Measurements from ENCODE around the gene TROAP. TPM values are rescaled to one million over a fixed set of nuclear protein-coding genes. Genes with fewer than 3 reads are reported as not detected.
A peak's percentile ranks its signal among the peaks of the same experiment; 100 is the strongest.

TROAP gene
- total and polyA plus RNA-seq, 2 donors from 2014 or later, result 1.0 to 1.5 TPM

DNA sequence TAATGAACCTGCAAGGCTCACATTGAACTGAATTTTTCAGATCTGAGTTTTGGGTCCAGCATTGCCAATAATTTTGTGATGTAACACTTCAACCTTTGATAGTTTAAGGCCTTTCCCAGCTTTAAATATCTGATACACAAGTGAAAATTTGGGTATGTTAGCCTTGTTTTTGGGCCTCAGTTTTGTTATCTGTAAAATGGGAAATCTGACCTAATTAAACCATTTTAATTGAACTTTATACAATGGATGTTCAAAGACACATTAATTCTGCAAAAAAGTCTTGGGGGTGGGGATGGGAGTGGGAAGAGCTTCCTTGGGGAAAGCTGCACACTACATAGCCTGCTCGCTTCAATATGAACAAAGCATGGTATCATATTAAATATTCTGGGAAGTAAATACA, 39.0 kb downstream of the TROAP start:
- H3K4me3 ChIP-seq (ENCODE audit: low read length in 3 of 3), result no peak overlapping the region
- no peak overlapping the region for H3K27ac ChIP-seq (ENCODE audit: low read depth in 2 of 2, low read length in 2 of 2)
- H3K27me3 ChIP-seq (ENCODE audit: control insufficient read depth, insufficient read depth, low read length), result no peaks in the 10 kb centered on the region
- TF ChIP-seq, protein P1, sequence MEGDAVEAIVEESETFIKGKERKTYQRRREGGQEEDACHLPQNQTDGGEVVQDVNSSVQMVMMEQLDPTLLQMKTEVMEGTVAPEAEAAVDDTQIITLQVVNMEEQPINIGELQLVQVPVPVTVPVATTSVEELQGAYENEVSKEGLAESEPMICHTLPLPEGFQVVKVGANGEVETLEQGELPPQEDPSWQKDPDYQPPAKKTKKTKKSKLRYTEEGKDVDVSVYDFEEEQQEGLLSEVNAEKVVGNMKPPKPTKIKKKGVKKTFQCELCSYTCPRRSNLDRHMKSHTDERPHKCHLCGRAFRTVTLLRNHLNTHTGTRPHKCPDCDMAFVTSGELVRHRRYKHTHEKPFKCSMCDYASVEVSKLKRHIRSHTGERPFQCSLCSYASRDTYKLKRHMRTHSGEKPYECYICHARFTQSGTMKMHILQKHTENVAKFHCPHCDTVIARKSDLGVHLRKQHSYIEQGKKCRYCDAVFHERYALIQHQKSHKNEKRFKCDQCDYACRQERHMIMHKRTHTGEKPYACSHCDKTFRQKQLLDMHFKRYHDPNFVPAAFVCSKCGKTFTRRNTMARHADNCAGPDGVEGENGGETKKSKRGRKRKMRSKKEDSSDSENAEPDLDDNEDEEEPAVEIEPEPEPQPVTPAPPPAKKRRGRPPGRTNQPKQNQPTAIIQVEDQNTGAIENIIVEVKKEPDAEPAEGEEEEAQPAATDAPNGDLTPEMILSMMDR (IDR thresholded peaks at IDR 0.05; ENCODE audit: borderline replicate concordance, extremely low read depth, insufficient read depth), result no peak
- H3K36me3 ChIP-seq (ENCODE audit: control insufficient read depth in 2 of 3, insufficient read depth in 3 of 3, low read length in 3 of 3), result no peaks in the 10 kb centered on the region
- H3K9me3 ChIP-seq (ENCODE audit: control insufficient read depth in 2 of 3, insufficient read depth in 1 of 3, low read length in 3 of 3), result no peaks in the 10 kb centered on the region
- DNase-seq, result no peak
- FAIRE-seq, result no peak
- intact Hi-C loops (cut with DNase I), result no loop called here
- no peak overlapping the region for H3K9ac ChIP-seq (ENCODE audit: low read length in 3 of 3)
- no peaks in the 10 kb centered on the region for H3K4me1 ChIP-seq (ENCODE audit: control insufficient read depth in 2 of 3, insufficient read depth in 2 of 3, low read depth in 1 of 3, low read length in 3 of 3)

DNA sequence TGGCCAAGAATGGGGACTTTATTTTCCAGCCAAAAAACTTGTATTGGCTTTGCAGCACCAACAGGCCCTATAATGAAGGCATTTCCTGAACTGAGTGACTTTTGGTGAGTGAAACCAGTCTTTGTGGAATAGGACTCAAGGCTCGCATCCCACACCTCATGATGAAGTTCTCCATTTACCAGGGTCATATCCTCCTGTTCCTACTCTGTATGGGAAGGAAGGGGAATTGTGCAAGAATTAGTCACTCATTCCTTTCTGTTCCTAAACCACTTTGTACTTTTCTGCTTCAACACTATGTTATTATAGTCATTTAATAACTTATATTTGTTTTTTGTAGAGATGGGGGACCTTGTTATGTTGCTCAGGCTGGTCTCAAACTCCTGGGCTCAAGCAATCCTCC, 41.9 kb downstream of the TROAP start:
- intact Hi-C loops (cut with DNase I), result no loop called here

DNA sequence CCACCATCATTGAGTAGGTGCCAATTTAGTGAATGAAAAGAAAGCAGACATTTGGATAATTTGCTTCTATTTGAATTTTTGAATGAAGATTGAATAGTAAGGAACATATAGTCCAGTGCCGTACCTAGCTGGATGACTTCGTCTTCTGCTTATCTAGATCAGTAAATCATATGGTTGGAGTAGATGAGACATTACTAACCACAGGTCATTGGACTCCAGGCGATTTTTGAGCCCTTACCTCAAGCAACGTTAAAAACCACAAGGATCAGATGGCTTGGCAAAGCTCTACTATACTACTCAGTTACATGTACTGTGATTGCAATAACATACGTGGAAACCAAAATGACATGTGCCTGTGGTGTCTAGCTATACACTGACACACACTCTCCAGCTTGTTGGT, 42.5 kb downstream of the TROAP start:
- Histone ChIP-seq H3K9ac (ENCODE audit: low read length in 3 of 3) (no peak overlapping the region), H3K4me3 (ENCODE audit: low read length in 3 of 3) (no peak overlapping the region), H3K9me3 (ENCODE audit: control insufficient read depth in 2 of 3, insufficient read depth in 1 of 3, low read length in 3 of 3) (no peaks in the 10 kb centered on the region), H3K27me3 (ENCODE audit: control insufficient read depth, insufficient read depth, low read length) (no peaks in the 10 kb centered on the region), H3K36me3 (ENCODE audit: control insufficient read depth in 2 of 3, insufficient read depth in 3 of 3, low read length in 3 of 3) (no peaks in the 10 kb centered on the region), H3K4me1 (ENCODE audit: control insufficient read depth in 2 of 3, insufficient read depth in 2 of 3, low read depth in 1 of 3, low read length in 3 of 3) (peaks cover 0 to 2% (median 0%) of the 10 kb centered on the region in 3 donors), H3K27ac (ENCODE audit: low read depth in 2 of 2, low read length in 2 of 2) (no peak overlapping the region)
- TF ChIP-seq, protein P1 (IDR thresholded peaks at IDR 0.05; ENCODE audit: borderline replicate concordance, extremely low read depth, insufficient read depth), result no peak
- intact Hi-C loops (cut with DNase I), result no loop called here
- FAIRE-seq (no peak), DNase-seq (no peak)

More for the DNA sequence above, 41.9 kb downstream of the TROAP start:
- DNase-seq (no peak), FAIRE-seq (no peak)
- TF ChIP-seq, protein P1 (IDR thresholded peaks at IDR 0.05; ENCODE audit: borderline replicate concordance, extremely low read depth, insufficient read depth), result no peak
- no peak overlapping the region for H3K4me3 ChIP-seq (ENCODE audit: low read length in 3 of 3)
- H3K9ac ChIP-seq (ENCODE audit: low read length in 3 of 3), result no peak overlapping the region
- H3K27me3 ChIP-seq (ENCODE audit: control insufficient read depth, insufficient read depth, low read length), result no peaks in the 10 kb centered on the region
- H3K36me3 ChIP-seq (ENCODE audit: control insufficient read depth in 2 of 3, insufficient read depth in 3 of 3, low read length in 3 of 3), result no peaks in the 10 kb centered on the region
- peaks cover 0 to 2% (median 0%) of the 10 kb centered on the region in 3 donors for H3K4me1 ChIP-seq (ENCODE audit: control insufficient read depth in 2 of 3, insufficient read depth in 2 of 3, low read depth in 1 of 3, low read length in 3 of 3)
- no peak overlapping the region for H3K27ac ChIP-seq (ENCODE audit: low read depth in 2 of 2, low read length in 2 of 2)
- no peaks in the 10 kb centered on the region for H3K9me3 ChIP-seq (ENCODE audit: control insufficient read depth in 2 of 3, insufficient read depth in 1 of 3, low read length in 3 of 3)

DNA sequence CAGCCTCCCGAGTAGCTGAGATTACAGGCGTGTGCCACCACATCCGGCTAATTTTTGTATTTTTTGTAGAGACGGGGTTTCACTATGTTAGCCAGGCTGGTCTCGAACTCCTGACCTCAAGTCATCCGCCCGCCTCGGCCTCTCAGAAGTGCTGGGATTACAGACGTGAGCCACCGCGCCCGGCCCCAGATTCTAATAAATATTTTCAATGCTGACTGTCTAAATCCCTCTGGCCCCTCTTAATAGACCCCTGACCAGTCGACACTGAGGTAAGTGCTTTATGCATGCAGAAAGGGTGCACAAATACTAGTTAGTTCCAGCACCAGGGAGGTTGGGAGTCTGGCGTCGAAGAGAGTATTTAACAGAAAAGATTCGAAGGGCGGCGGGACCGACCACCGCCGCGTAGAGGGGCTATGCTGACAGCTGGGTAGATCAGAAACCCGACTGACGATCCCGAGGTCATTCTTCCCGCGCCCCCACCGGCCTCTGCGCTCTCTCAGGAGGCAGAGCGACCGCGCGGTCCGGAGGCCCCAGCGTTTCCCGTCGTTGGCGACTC, 43.1 kb downstream of the TROAP start:
- H3K9me3 ChIP-seq (ENCODE audit: control insufficient read depth in 2 of 3, insufficient read depth in 1 of 3, low read length in 3 of 3), result no peaks in the 10 kb centered on the region
- intact Hi-C loops (cut with DNase I), result no loop called here
- no peak for FAIRE-seq

More for the DNA sequence above, 43.1 kb downstream of the TROAP start:
- peak overlapping the region; percentile 85 to 89 for H3K27ac ChIP-seq (ENCODE audit: low read depth in 2 of 2, low read length in 2 of 2)
- H3K9ac ChIP-seq (ENCODE audit: low read length in 3 of 3), result peak overlapping the region; percentile 20 to 83 (median 48)
- H3K4me3 ChIP-seq (ENCODE audit: low read length in 3 of 3), result peak overlapping the region; percentile 66 to 89 (median 67)
- H3K4me1 ChIP-seq (ENCODE audit: control insufficient read depth in 2 of 3, insufficient read depth in 2 of 3, low read depth in 1 of 3, low read length in 3 of 3), result peaks cover 0 to 2% (median 0%) of the 10 kb centered on the region in 3 donors
- no peaks in the 10 kb centered on the region for H3K36me3 ChIP-seq (ENCODE audit: control insufficient read depth in 2 of 3, insufficient read depth in 3 of 3, low read length in 3 of 3)
- DNase-seq, result peak in 1 of 5 donors; percentile 57
- TF ChIP-seq, protein P1 (IDR thresholded peaks at IDR 0.05; ENCODE audit: borderline replicate concordance, extremely low read depth, insufficient read depth), result no peak
- H3K27me3 ChIP-seq (ENCODE audit: control insufficient read depth, insufficient read depth, low read length), result no peaks in the 10 kb centered on the region

All from kidney (tissue), 14 donors.